Mesothelial cell of epicardium (in vitro differentiated cells): Measurements from ENCODE around the gene PCDHGC4. TPM values are rescaled to one million over a fixed set of nuclear protein-coding genes. Genes with fewer than 3 reads are reported as not detected.

ENCODE experiments used
- DNase-seq, 2 experiments: peaks; one replicate each; pipeline ENCODE4 v3.0.0; 2021; ENCODE audit warnings: low spot score in 2 of 2; ENCODE audit not compliant: unreplicated experiment in 2 of 2
- H3K27ac Mint-ChIP-seq: 2 replicates; pipeline ENCODE4 v1.8.0; 2021; ENCODE audit warnings: mixed read lengths
- H3K27me3 Mint-ChIP-seq: 2 replicates; pipeline ENCODE4 v1.8.0; 2021; ENCODE audit warnings: low read depth, mixed read lengths
- H3K36me3 Mint-ChIP-seq: 2 replicates; pipeline ENCODE4 v1.8.0; 2021; ENCODE audit warnings: mixed read lengths
- H3K4me1 Mint-ChIP-seq: 2 replicates; pipeline ENCODE4 v1.8.0; 2021; ENCODE audit warnings: mixed read lengths
- H3K4me3 Mint-ChIP-seq: 2 replicates; pipeline ENCODE4 v1.8.0; 2021; ENCODE audit warnings: mild to moderate bottlenecking, moderate library complexity, mixed read lengths
- H3K9me3 Mint-ChIP-seq: 2 replicates; pipeline ENCODE4 v1.8.0; 2021; ENCODE audit warnings: mixed read lengths
- total RNA-seq: library from RNA; stranded (reverse); gene quantifications from 3 replicates; pipeline ENCODE4 v1.2.1, GENCODE V29; 2021
- TF ChIP-seq, protein P1 (sequence below): fragments of 200-600 bp; sonication (generic); IDR thresholded peaks from one replicate; pipeline ENCODE4 v1.5.0; 2021; ENCODE audit warnings: antibody characterized with exemption; ENCODE audit not compliant: unreplicated experiment

Gene PCDHGC4
- total RNA-seq, 1 donor from 2014 or later: 5.2 TPM

DNA sequence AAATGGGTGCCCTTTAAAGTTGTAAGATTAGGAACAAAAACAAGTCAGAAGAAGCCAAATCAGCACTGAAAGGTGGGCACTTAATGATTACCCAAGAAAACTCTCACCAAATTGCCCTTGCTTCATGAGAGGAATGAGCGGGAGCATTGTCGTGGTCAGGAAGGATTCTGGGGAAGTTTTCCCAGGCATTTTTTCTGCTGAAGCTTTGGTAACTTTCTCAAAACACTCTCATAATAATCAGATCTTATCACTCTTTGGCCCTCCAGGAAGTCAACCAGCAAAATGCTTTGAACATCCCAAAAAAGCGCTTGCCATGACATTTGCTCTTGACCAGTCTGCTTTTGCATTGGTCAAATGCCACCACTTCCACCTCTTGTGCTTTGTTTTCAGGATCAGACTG is 19.5 kb upstream of the PCDHGC4 start:
- Mint-ChIP-seq H3K9me3 (peaks cover 14% of the 10 kb centered on the region), H3K36me3 (peaks cover 22% of the 10 kb centered on the region), H3K27me3 (no peaks in the 10 kb centered on the region), H3K4me3 (no peak overlapping the region), H3K4me1 (peaks cover 8% of the 10 kb centered on the region), H3K27ac (no peak overlapping the region)
- no peak for DNase-seq
- TF ChIP-seq, protein P1, sequence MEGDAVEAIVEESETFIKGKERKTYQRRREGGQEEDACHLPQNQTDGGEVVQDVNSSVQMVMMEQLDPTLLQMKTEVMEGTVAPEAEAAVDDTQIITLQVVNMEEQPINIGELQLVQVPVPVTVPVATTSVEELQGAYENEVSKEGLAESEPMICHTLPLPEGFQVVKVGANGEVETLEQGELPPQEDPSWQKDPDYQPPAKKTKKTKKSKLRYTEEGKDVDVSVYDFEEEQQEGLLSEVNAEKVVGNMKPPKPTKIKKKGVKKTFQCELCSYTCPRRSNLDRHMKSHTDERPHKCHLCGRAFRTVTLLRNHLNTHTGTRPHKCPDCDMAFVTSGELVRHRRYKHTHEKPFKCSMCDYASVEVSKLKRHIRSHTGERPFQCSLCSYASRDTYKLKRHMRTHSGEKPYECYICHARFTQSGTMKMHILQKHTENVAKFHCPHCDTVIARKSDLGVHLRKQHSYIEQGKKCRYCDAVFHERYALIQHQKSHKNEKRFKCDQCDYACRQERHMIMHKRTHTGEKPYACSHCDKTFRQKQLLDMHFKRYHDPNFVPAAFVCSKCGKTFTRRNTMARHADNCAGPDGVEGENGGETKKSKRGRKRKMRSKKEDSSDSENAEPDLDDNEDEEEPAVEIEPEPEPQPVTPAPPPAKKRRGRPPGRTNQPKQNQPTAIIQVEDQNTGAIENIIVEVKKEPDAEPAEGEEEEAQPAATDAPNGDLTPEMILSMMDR: no peak

GRCh38 chr5:141475625-141476131 is 9.2 kb upstream of the PCDHGC4 start, which contains the start of gene PCDHGC3:
Gene PCDHGC3 (plus strand): TSS chr5:141475966. CDS start chr5:141476117, 151 bp downstream.
- DNase-seq: peak; percentile 72 to 87
- Mint-ChIP-seq H3K36me3 (peaks cover 26% of the 10 kb centered on the region), H3K27me3 (no peaks in the 10 kb centered on the region), H3K4me1 (peaks cover 45% of the 10 kb centered on the region), H3K4me3 (peak within 1 kb of the TSS; percentile 94), H3K27ac (peak within 1 kb of the TSS; percentile 99), H3K9me3 (no peaks in the 10 kb centered on the region)
- TF ChIP-seq, protein P1: no peak

- H3K4me3 Mint-ChIP-seq: peak overlapping the region; percentile 94
- TF ChIP-seq, protein P1: no peak
- DNase-seq: peak in 1 of 2 experiments; percentile 65
- H3K27me3 Mint-ChIP-seq: no peaks in the 10 kb centered on the region
- peaks cover 43% of the 10 kb centered on the region for H3K4me1 Mint-ChIP-seq
- peak overlapping the region; percentile 99 for H3K27ac Mint-ChIP-seq
- H3K36me3 Mint-ChIP-seq: peaks cover 31% of the 10 kb centered on the region
- H3K9me3 Mint-ChIP-seq: no peaks in the 10 kb centered on the region
Observed at GRCh38 chr5:141476132-141476911, 8.5 kb upstream of the PCDHGC4 start.

GRCh38 chr5:141477044-141477575 is 7.7 kb upstream of the PCDHGC4 start:
- peak overlapping the region; percentile 94 for H3K4me3 Mint-ChIP-seq
- TF ChIP-seq, protein P1: no peak
- H3K27me3 Mint-ChIP-seq: no peaks in the 10 kb centered on the region
- H3K4me1 Mint-ChIP-seq: peaks cover 41% of the 10 kb centered on the region
- H3K27ac Mint-ChIP-seq: peak overlapping the region; percentile 99
- no peak for DNase-seq
- no peaks in the 10 kb centered on the region for H3K9me3 Mint-ChIP-seq
- H3K36me3 Mint-ChIP-seq: peaks cover 31% of the 10 kb centered on the region

DNA sequence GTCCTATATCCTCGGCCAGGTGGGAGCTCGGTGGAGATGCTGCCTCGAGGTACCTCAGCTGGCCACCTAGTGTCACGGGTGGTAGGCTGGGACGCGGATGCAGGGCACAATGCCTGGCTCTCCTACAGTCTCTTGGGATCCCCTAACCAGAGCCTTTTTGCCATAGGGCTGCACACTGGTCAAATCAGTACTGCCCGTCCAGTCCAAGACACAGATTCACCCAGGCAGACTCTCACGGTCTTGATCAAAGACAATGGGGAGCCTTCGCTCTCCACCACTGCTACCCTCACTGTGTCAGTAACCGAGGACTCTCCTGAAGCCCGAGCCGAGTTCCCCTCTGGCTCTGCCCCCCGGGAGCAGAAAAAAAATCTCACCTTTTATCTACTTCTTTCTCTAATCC is 7.0 kb upstream of the PCDHGC4 start:
- DNase-seq: no peak
- peak overlapping the region; percentile 94 for H3K4me3 Mint-ChIP-seq
- peaks cover 31% of the 10 kb centered on the region for H3K36me3 Mint-ChIP-seq
- peaks cover 43% of the 10 kb centered on the region for H3K4me1 Mint-ChIP-seq
- no peak overlapping the region for H3K27ac Mint-ChIP-seq
- no peaks in the 10 kb centered on the region for H3K9me3 Mint-ChIP-seq
- H3K27me3 Mint-ChIP-seq: no peaks in the 10 kb centered on the region
- TF ChIP-seq, protein P1: no peak
